Activated CD4-positive, alpha-beta T cell treated with anti-CD3 and anti-CD28 coated beads for 48 hours (primary cell): ENCODE results near the gene PLD1.
"Not testable (repeated sequence)": the region's sequence is repeated elsewhere in the genome, so short reads cannot be mapped to it uniquely, and the experiment has no call there.

Experiments
- DNase-seq: peaks from one replicate; pipeline ENCODE4 v3.0.0-alpha.2; 2020

PLD1 gene

GRCh38 chr3:171768281-171768900, 41.9 kb downstream of the PLD1 start:
- DNase-seq = no peak

GRCh38 chr3:171765511-171765887, 44.8 kb downstream of the PLD1 start:
- DNase-seq = no peak

GRCh38 chr3:171763392-171763791, 46.9 kb downstream of the PLD1 start:
- no peak for DNase-seq

GRCh38 chr3:171760477-171760876, 49.8 kb downstream of the PLD1 start:
- no peak for DNase-seq

- no peak for DNase-seq
These were observed 52.2 kb downstream of the PLD1 start for GRCh38 chr3:171758109-171758508.

GRCh38 chr3:171757361-171758034, 52.8 kb downstream of the PLD1 start:
- DNase-seq = no peak

- DNase-seq = no peak
These were observed 54.6 kb downstream of the PLD1 start for GRCh38 chr3:171755656-171756055.

- DNase-seq = no peak
These were observed 55.2 kb downstream of the PLD1 start for GRCh38 chr3:171755015-171755589.

GRCh38 chr3:171753665-171754408, 56.4 kb downstream of the PLD1 start:
- peak; percentile 15 for DNase-seq

- DNase-seq = no peak
These were observed 57.2 kb downstream of the PLD1 start for GRCh38 chr3:171753025-171753472.

GRCh38 chr3:171752329-171752728, 58.0 kb downstream of the PLD1 start:
- DNase-seq = no peak

GRCh38 chr3:171749124-171749523, 61.2 kb downstream of the PLD1 start:
- DNase-seq = no peak

GRCh38 chr3:171748064-171748924, 62.0 kb downstream of the PLD1 start:
- no peak for DNase-seq

- DNase-seq = no peak
These were observed 62.9 kb downstream of the PLD1 start for GRCh38 chr3:171747223-171747920.

- not testable (repeated sequence) for DNase-seq
These were observed 63.7 kb downstream of the PLD1 start for GRCh38 chr3:171746320-171747222.

GRCh38 chr3:171745577-171746319, 64.5 kb downstream of the PLD1 start:
- no peak for DNase-seq

GRCh38 chr3:171744158-171744741, 66.0 kb downstream of the PLD1 start:
- no peak for DNase-seq

GRCh38 chr3:171743327-171744157, 66.7 kb downstream of the PLD1 start:
- no peak for DNase-seq

GRCh38 chr3:171741377-171741776, 68.9 kb downstream of the PLD1 start:
- no peak for DNase-seq
